Activated naive CD8-positive, alpha-beta T cell treated with anti-CD3 and anti-CD28 coated beads, Interleukin-2, amount 10 ng/mL, durations not matched to agents 7 days and 5 days (primary cell): Measurements from ENCODE around the gene MIOX. TPM values are rescaled to one million over a fixed set of nuclear protein-coding genes. Genes with fewer than 3 reads are reported as not detected.

ENCODE experiments used
- ATAC-seq: fragments of 150-1000 bp; cut with Tn5 transposase; one replicate; pipeline ENCODE4 v1.10.0; 2021; ENCODE audit warnings: low read depth, moderate library complexity
- POLR2A ChIA-PET: fragments of 350-600 bp; sonication (Branson Sonifier 250); formaldehyde crosslinking; loops from one replicate; lab custom pipeline; 2021; ENCODE audit warnings: antibody characterized with exemption; lab: Charles Lee
- DNase-seq: peaks from one replicate; pipeline ENCODE4 v3.0.0; 2021
- H3K27ac Mint-ChIP-seq: one replicate; pipeline ENCODE4 v1.8.0; 2022; ENCODE audit warnings: mild to moderate bottlenecking, mixed read lengths
- H3K27me3 Mint-ChIP-seq: one replicate; pipeline ENCODE4 v1.8.0; 2022; ENCODE audit warnings: mild to moderate bottlenecking, moderate library complexity, mixed read lengths
- H3K36me3 Mint-ChIP-seq: one replicate; pipeline ENCODE4 v1.8.0; 2021; ENCODE audit warnings: mild to moderate bottlenecking, mixed read lengths
- H3K4me1 Mint-ChIP-seq: one replicate; pipeline ENCODE4 v1.8.0; 2021; ENCODE audit warnings: mixed read lengths
- H3K4me3 Mint-ChIP-seq: one replicate; pipeline ENCODE4 v1.8.0; 2022; ENCODE audit warnings: mild to moderate bottlenecking, moderate library complexity, mixed read lengths
- H3K9me3 Mint-ChIP-seq: one replicate; pipeline ENCODE4 v1.8.0; 2021; ENCODE audit warnings: mixed read lengths
- total RNA-seq, 2 experiments: library from RNA; stranded (reverse); gene quantifications; one replicate each; pipeline ENCODE4 v1.2.3, GENCODE V29; 2021

Gene MIOX
- total RNA-seq, 2 experiments from 2014 or later: not detected

DNA sequence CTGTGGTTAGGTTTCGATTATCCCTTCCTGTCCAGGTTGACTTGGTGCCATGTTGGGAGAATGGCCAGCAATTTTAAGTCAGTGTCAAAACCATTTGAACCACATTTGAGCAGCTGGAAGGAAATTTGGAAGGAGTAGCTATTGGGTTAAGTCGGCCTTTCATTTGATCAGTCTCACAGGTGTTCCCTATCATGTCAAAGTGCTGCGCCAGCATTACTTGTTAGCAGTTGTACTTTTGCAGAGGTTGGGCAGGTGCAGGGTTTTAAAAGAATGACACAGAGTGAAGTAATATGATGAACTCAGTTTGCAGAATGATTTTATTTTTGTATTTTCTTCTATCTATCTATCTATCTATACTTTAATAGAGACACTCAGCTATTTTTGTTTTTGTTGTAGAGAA, 49.6 kb downstream of the MIOX start:
- Mint-ChIP-seq H3K4me3 (no peak overlapping the region), H3K4me1 (peaks cover 52% of the 10 kb centered on the region), H3K36me3 (peaks cover 21% of the 10 kb centered on the region), H3K27me3 (no peaks in the 10 kb centered on the region), H3K9me3 (peaks cover 2% of the 10 kb centered on the region), H3K27ac (peak overlapping the region; percentile 71)
- DNase-seq (no peak), ATAC-seq (no peak)
- POLR2A ChIA-PET: interaction anchor here (1.0 to 13.0 kb wide), 5 partner anchors 9 to 85 kb away, joined by 3 to 247 read pairs (median 12); partner anchors contain the start of genes KLHDC7B and SCO2

DNA sequence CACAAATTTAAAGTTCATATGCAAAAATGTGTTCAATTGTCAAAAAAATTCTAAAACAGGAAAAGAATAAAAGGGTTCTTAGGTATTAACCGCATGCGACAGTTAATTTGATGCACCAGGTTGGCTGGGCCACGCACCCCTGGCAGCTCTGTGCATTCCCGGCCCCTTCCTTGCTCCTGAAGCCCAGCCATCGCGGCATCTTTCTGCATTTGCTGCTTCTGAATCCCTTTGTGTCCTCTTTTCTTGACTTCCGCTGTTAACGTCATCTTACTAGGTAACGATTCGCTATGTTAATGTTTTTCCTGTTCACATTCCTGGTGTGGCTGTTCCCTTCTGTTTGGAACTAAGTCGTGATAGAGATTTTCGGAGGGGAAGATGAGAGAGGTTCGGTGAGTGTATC, 51.1 kb downstream of the MIOX start:
- ATAC-seq (no peak), DNase-seq (no peak)
- Mint-ChIP-seq H3K9me3 (peaks cover 2% of the 10 kb centered on the region), H3K27me3 (no peaks in the 10 kb centered on the region), H3K27ac (peak overlapping the region; percentile 100), H3K36me3 (peaks cover 29% of the 10 kb centered on the region), H3K4me1 (peaks cover 62% of the 10 kb centered on the region), H3K4me3 (peak overlapping the region; percentile 52)
- POLR2A ChIA-PET: interaction anchor here (1.7 to 5.4 kb wide), 4 partner anchors 9 to 84 kb away, joined by 5 to 157 read pairs (median 140); partner anchors contain the start of genes SCO2 and TYMP

Other genes with a start within 250 kb of the MIOX start
- 10 to 100 TPM; 92.2 to 94.5 TPM for gene TUBGCP6, start 241.8 kb upstream of the MIOX start, total RNA-seq
- 100 to 1,000 TPM in 1 of 2 experiments, 10 to 100 TPM in 1; 99.1 to 111 TPM for gene HDAC10, start 235.6 kb upstream of the MIOX start, total RNA-seq
- gene MAPK12, start 225.2 kb upstream of the MIOX start, total RNA-seq: 1 to 10 TPM; 3.1 to 3.6 TPM
- gene MAPK11, start 216.5 kb upstream of the MIOX start, total RNA-seq: 1 to 10 TPM; 7.9 to 8.5 TPM
- 10 to 100 TPM; 43.0 to 45.8 TPM for gene PLXNB2, start 179.2 kb upstream of the MIOX start, total RNA-seq
- 1 to 10 TPM; 8.8 to 9.5 TPM for gene DENND6B, start 159.8 kb upstream of the MIOX start, total RNA-seq
- gene PPP6R2, start 143.5 kb upstream of the MIOX start, total RNA-seq: 10 to 100 TPM; 81.6 to 86.8 TPM
- gene SBF1, start 11.8 kb upstream of the MIOX start, total RNA-seq: 100 to 1,000 TPM; 211 to 221 TPM
- gene ADM2, start 5.3 kb upstream of the MIOX start, total RNA-seq: 1 to 10 TPM; 6.5 to 6.7 TPM
- gene LMF2, start 20.8 kb downstream of the MIOX start, total RNA-seq: 100 to 1,000 TPM; 128 to 141 TPM
- 100 to 1,000 TPM; 126 TPM for gene NCAPH2, start 21.4 kb downstream of the MIOX start, total RNA-seq
- gene SCO2, start 38.7 kb downstream of the MIOX start, total RNA-seq: 10 to 100 TPM in 1 of 2 experiments, 1 to 10 TPM in 1; 8.1 to 12.8 TPM
- 10 to 100 TPM; 86.3 to 94.5 TPM for gene TYMP, start 43.2 kb downstream of the MIOX start, total RNA-seq
- gene KLHDC7B, start 59.0 kb downstream of the MIOX start, total RNA-seq: 10 to 100 TPM; 18.8 to 21.9 TPM
- gene SYCE3, start 76.1 kb downstream of the MIOX start, total RNA-seq: 1 to 10 TPM in 1 of 2 experiments, under 1 TPM in 1; 0.79 to 1.1 TPM
- 10 to 100 TPM; 85.2 to 95.4 TPM for gene CPT1B, start 91.6 kb downstream of the MIOX start, total RNA-seq
- 100 to 1,000 TPM; 132 to 137 TPM for gene CHKB, start 96.0 kb downstream of the MIOX start, total RNA-seq
- under 1 TPM; 0.28 to 0.39 TPM for gene MAPK8IP2, start 113.9 kb downstream of the MIOX start, total RNA-seq
- 10 to 100 TPM; 65.2 to 65.4 TPM for gene ARSA, start 141.3 kb downstream of the MIOX start, total RNA-seq
- gene SHANK3, start 186.0 kb downstream of the MIOX start, total RNA-seq: under 1 TPM in 1 of 2 experiments, not detected in 1; 0.06 TPM